HG02642 (cell line): ENCODE measurements around the gene F12.
"Not testable (repeated sequence)": the region's sequence is repeated elsewhere in the genome, so short reads cannot be mapped to it uniquely, and the experiment has no call there.

ENCODE experiments used
- ATAC-seq: cut with Tn5 transposase; IDR thresholded peaks from one replicate; pipeline ENCODE4 v1.9.1; 2021; ENCODE audit warnings: mild to moderate bottlenecking; ENCODE audit not compliant: unreplicated experiment, poor library complexity

F12 gene

GRCh38 chr5:177420472-177420871, 11.1 kb upstream of the F12 start:
- not testable (repeated sequence) for ATAC-seq

GRCh38 chr5:177419046-177419445, 9.7 kb upstream of the F12 start:
- ATAC-seq = no peak

GRCh38 chr5:177417081-177417480, 7.7 kb upstream of the F12 start:
- not testable (repeated sequence) for ATAC-seq

- ATAC-seq = no peak
Measured at GRCh38 chr5:177414481-177414880, 5.1 kb upstream of the F12 start.

GRCh38 chr5:177412603-177413233, 3.4 kb upstream of the F12 start:
- ATAC-seq = peak; percentile 55

GRCh38 chr5:177410575-177410974, 1.2 kb upstream of the F12 start:
- no peak for ATAC-seq

- ATAC-seq = no peak
Measured at GRCh38 chr5:177405805-177406204, 3.6 kb downstream of the F12 start.

- no peak for ATAC-seq
Measured at GRCh38 chr5:177405312-177405711, 4.1 kb downstream of the F12 start.

GRCh38 chr5:177404641-177405179, 4.7 kb downstream of the F12 start:
- ATAC-seq = no peak

- ATAC-seq = peak; percentile 82
Measured at GRCh38 chr5:177403792-177404640, 5.3 kb downstream of the F12 start.

- ATAC-seq = peak; percentile 16
Measured at GRCh38 chr5:177403102-177403791, 6.1 kb downstream of the F12 start.

- no peak for ATAC-seq
Measured at GRCh38 chr5:177402271-177403043, 6.9 kb downstream of the F12 start.

GRCh38 chr5:177399997-177400868, 9.1 kb downstream of the F12 start, which contains the start of gene PFN3:
PFN3 (minus strand) TSS chr5:177400661; CDS start chr5:177400576, 85 bp downstream.
- ATAC-seq = no peak

GRCh38 chr5:177397875-177398390, 11.4 kb downstream of the F12 start:
- no peak for ATAC-seq

GRCh38 chr5:177396807-177397206, 12.6 kb downstream of the F12 start:
- no peak for ATAC-seq

GRCh38 chr5:177396078-177396477, 13.3 kb downstream of the F12 start:
- no peak for ATAC-seq

GRCh38 chr5:177393990-177394389, 15.4 kb downstream of the F12 start:
- ATAC-seq = no peak

GRCh38 chr5:177393206-177393765, 16.1 kb downstream of the F12 start:
- ATAC-seq = no peak

GRCh38 chr5:177392765-177393164, 16.6 kb downstream of the F12 start:
- ATAC-seq = no peak
